Heart right ventricle (tissue), 16 donors: ENCODE data around the gene TRIM46. TPM values are rescaled to one million over a fixed set of nuclear protein-coding genes. Genes with fewer than 3 reads are reported as not detected.
"Not testable (repeated sequence)": the region's sequence is repeated elsewhere in the genome, so short reads cannot be mapped to it uniquely, and the experiment has no call there.

Experiments
- ATAC-seq, 8 donors: fragments of 200-7000 bp; cut with Tn5 transposase; one replicate each; pipeline ENCODE4 v1.9.1; 2020; ENCODE audit warnings: mild to moderate bottlenecking in 8 of 8, moderate library complexity in 8 of 8, moderate number of reproducible peaks in 1 of 8
- DNase-seq, 2 donors: peaks; one replicate each; pipeline ENCODE4 v3.0.0-alpha.2; 2020
- H3K27ac ChIP-seq, 10 donors: fragments of 200-600 bp; sonication (generic) in 2 of 10; one replicate each; pipeline versions ENCODE4 v1.5.0 to v1.8.0; 2020 to 2022; ENCODE audit warnings: mild to moderate bottlenecking in 3 of 10
- H3K27me3 ChIP-seq, 7 donors: fragments of 200-600 bp; one replicate each; pipeline ENCODE4 v1.8.0; 2021 to 2022; ENCODE audit warnings: mild to moderate bottlenecking in 2 of 7
- H3K36me3 ChIP-seq, 9 donors: fragments of 200-600 bp; sonication (generic) in 1 of 9; one replicate each; pipeline versions ENCODE4 v1.5.0 to v1.8.0; 2020 to 2022; ENCODE audit warnings: mild to moderate bottlenecking in 2 of 9
- H3K4me1 ChIP-seq, 9 donors: fragments of 200-600 bp; sonication (generic) in 1 of 9; one replicate each; pipeline versions ENCODE4 v1.5.0 to v1.8.0; 2020 to 2022; ENCODE audit warnings: mild to moderate bottlenecking in 4 of 9
- H3K4me3 ChIP-seq, 10 donors: fragments of 200-600 bp; sonication (generic) in 2 of 10; one replicate each; pipeline versions ENCODE4 v1.5.0 to v1.8.0; 2020 to 2022; ENCODE audit warnings: mild to moderate bottlenecking in 7 of 10, moderate library complexity in 2 of 10
- H3K9me3 ChIP-seq, 11 donors: fragments of 200-600 bp in 10 of 11; sonication (generic) in 2 of 11; one replicate each; pipeline versions ENCODE4 v1.5.0 to v1.8.0; 2013 to 2022; ENCODE audit warnings: mild to moderate bottlenecking in 2 of 11, control low read depth in 1 of 11, moderate library complexity in 1 of 11
- WGBS, 2 donors: extraction: QIAGEN DNeasy Blood & Tissue Kit; methylation state at CpG; one replicate each; pipeline ENCODE4 v1.1.7; 2013; ENCODE audit warnings: inconsistent platforms in 1 of 2; 5-methylcytosine and 5-hydroxymethylcytosine counted together
- intact Hi-C, 10 donors: fragments of 100-400 bp; cut with DNase I; formaldehyde crosslinking; loops; one replicate each; pipeline versions ENCODE4 v1.11.1 to v1.14.2; 2022
- polyA plus RNA-seq, 2 donors: library from polyadenylated mRNA; stranded (reverse); fragments of 200-250 nt; gene quantifications; one replicate each; pipeline ENCODE4 v1.2.3, GENCODE V29; 2013
- total RNA-seq, 10 donors: library from RNA; stranded (reverse); fragmentation: NEBNext Ultra II Directional in 3 of 10; extraction: Animal tissue kit (Norgen Biotek cat#: 25700) in 3 of 10; gene quantifications; one replicate each; pipeline versions ENCODE4 v1.2.1 to v1.2.4, GENCODE V29; 2021 to 2023
- TF ChIP-seq, protein P1 (sequence below), 9 donors: fragments of 200-600 bp; sonication (generic) in 2 of 9; IDR thresholded peaks; one replicate each; pipeline versions ENCODE4 v1.5.0 to v1.8.0; 2021 to 2022; ENCODE audit warnings: antibody characterized with exemption in 9 of 9, mild to moderate bottlenecking in 5 of 9, moderate library complexity in 1 of 9
- donor health status: Arrhythmogenic right ventricular cardiomyopathy.
- donor health status: ischemic (EF 13 %, LVEDD 7.1; RV severe dilation, severe dysfunction).
- donor health status: healthy with polysubstance abuse.
- donor health status: DM: no; HTN: yes; CAD: no.
- donor health status: DM: no; HTN: no; CAD: no.
- donor health status: ischemic (EF 25% LVEDD 6.9; RV normal size, moderate dysfunction).
- donor health status: ischemic (EF 25% LVEDD 5.7; RV mildly dilated, moderate dysfunction).
- donor health status: healthy.
- donor health status: DM: yes; HTN: yes; CAD: no.
- donor health status: Ischemic cardiomyopathy.
- donor health status: ischemic (EF 35%, LVEDD 5.7; RV mildly dilated, moderate dysfunction).
- donor health status: nonischemic (EF 11% LVEDD 7.7; RV severe dilation, severe dysfunction).
- donor health status: DM: yes; HTN: yes; CAD: no.
- donor health status: PGD.
- donor health status: ischemic (EF 29% LVEDD 5.4; RV normal size, mild dysfunction).
- donor health status: nonischemic (EF 23%, LVEDD 6.1; RV moderate dilation, normal function).

Gene TRIM46
- total and polyA plus RNA-seq, 12 donors = 0.04 to 0.35 (median 0.09) TPM; not detected in 8

DNA sequence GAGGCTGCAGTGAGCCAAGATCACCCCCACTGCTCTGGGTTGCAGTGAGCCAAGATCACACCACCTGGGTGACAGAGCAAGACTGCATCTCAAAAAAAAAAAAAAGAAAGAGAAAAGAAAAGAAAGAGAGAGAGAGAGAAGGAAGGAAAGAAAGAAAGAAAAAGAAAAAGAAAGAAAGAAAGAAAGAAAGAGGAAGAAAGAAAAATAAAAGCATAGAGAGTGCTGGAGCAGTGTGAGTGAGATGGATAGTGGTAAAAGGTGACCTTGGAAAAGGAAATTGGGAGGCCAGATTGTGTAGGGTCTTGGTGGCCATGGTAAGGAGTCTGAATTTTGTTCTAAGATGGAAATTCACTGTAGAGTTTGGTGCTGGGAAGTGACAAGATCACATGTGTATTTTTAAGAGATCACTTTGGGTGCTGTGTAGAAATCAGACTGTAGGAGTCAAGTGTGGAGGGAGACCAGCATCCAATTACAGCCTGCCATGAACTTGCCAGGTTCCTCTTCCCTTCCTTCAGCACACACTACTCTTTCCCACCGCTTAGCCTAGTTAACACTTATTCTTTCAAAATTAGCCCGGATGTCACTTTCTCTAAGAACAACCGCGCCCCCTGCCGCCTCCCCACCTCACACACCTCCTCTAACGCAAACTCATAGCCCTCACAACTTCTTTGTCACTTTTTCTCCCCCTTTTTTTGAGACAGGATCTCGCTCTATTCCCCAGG is 52.7 kb downstream of the TRIM46 start:
- Histone ChIP-seq H3K4me1 (peaks cover 6 to 60% (median 17%) of the 10 kb centered on the region in 9 donors), H3K9me3 (no peaks in the 10 kb centered on the region)
- intact Hi-C loops = loop anchor here in 5 of 10 donors (1.0 to 10.0 kb wide), 5 partner anchors 18 to 52 kb away; partner anchors contain the start of genes KRTCAP2 (in 1 of the 5), MTX1 (in 1 of the 5) and TRIM46 (in 1 of the 5)

DNA sequence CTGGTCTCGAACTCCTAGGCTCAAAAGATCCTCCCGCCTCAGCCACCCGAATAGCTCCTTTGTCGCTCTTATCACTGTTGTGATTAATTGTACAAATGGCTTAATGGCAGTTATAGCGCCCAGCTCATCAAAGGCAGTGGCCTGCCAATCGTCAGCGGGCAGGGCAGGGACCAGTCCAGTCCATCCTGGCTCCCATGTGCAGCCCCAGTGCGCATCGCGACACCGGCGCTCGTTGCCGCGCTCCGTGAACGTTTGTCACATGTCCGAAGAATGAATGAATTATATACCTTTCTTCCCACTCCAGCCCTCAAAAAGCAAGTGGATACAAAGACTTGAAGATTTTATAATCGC is 53.2 kb downstream of the TRIM46 start:
- intact Hi-C loops = loop anchor here in 5 of 10 donors (1.0 to 10.0 kb wide), 6 partner anchors 18 to 52 kb away; partner anchors contain the start of genes MTX1 (in 2 of the 5), KRTCAP2 (in 1 of the 5) and TRIM46 (in 1 of the 5)

More for the DNA sequence above, 52.7 kb downstream of the TRIM46 start:
- H3K4me3 ChIP-seq = peak overlapping the region; percentile 32 to 73 (median 62)
- H3K36me3 ChIP-seq = no peaks in the 10 kb centered on the region
- peak overlapping the region in 9 of 10 donors; percentile 70 to 91 (median 88) for H3K27ac ChIP-seq
- TF ChIP-seq, protein P1, sequence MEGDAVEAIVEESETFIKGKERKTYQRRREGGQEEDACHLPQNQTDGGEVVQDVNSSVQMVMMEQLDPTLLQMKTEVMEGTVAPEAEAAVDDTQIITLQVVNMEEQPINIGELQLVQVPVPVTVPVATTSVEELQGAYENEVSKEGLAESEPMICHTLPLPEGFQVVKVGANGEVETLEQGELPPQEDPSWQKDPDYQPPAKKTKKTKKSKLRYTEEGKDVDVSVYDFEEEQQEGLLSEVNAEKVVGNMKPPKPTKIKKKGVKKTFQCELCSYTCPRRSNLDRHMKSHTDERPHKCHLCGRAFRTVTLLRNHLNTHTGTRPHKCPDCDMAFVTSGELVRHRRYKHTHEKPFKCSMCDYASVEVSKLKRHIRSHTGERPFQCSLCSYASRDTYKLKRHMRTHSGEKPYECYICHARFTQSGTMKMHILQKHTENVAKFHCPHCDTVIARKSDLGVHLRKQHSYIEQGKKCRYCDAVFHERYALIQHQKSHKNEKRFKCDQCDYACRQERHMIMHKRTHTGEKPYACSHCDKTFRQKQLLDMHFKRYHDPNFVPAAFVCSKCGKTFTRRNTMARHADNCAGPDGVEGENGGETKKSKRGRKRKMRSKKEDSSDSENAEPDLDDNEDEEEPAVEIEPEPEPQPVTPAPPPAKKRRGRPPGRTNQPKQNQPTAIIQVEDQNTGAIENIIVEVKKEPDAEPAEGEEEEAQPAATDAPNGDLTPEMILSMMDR (IDR thresholded peaks at IDR 0.05) = peak; percentile 8 to 78 (median 62)
- 2% methylated on average over 7 of the region's 7 CpGs for WGBS, 2 donors
- H3K27me3 ChIP-seq = no peaks in the 10 kb centered on the region
- peak; percentile 69 to 77 for DNase-seq
- peak; percentile 27 to 72 (median 59) for ATAC-seq

DNA sequence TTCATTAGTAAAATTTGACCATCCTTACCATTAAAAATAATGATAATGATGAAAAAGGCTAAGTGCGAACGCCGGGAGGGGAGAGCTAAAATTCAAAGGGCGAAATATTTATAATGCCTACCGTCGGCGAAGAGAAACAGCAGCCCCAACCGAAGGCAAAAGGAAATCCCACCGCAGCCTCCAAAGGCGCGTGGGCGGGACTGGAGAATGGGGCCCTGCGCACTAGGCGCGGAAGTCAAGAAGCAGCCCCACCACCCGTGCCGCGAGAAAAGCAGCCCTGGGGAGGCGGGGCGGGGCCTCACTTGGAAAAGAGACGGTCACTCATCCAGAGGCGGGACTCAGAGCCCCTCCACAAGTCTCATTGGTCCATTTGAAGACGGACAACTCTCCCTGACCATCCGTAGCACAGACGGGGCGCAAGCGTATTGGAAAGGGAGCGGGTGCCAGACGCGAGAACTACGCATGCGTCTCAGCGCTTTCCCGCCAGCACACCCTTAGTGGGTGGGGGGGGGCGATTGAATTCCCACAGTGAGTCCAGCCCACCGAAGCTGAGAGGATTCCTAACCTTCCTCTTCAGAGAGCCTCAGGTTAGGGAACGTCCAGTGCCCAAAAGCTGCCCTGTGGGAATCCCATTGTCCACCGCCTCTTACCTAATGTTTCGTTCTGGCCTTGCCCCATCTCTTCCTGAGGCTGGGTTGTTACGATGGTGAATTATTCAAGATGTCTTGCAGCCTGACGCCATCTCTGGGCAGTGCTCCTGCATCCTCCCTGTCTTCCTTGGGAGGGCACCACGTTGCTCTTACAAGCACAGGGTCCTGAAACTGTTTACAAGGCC is 53.8 kb downstream of the TRIM46 start:
- peak overlapping the region; percentile 32 to 73 (median 62) for H3K4me3 ChIP-seq
- intact Hi-C loops = loop anchor here in 4 of 10 donors (1.0 to 10.0 kb wide), 5 partner anchors 19 to 53 kb away; partner anchors contain the start of genes MTX1 (in 2 of the 4), KRTCAP2 (in 1 of the 4) and TRIM46 (in 1 of the 4)
- no peaks in the 10 kb centered on the region for H3K27me3 ChIP-seq
- no peaks in the 10 kb centered on the region for H3K9me3 ChIP-seq
- ATAC-seq = peak; percentile 97 to 99 (median 98)
- TF ChIP-seq, protein P1 (IDR thresholded peaks at IDR 0.05) = peak in 1 of 9 donors; percentile 10
- peaks cover 6 to 54% (median 21%) of the 10 kb centered on the region in 9 donors for H3K4me1 ChIP-seq
- 0 to 1% methylated on average over 42 of the region's 42 CpGs for WGBS, 2 donors
- DNase-seq = peak; percentile 96 to 99
- peak overlapping the region; percentile 42 to 91 (median 88) for H3K27ac ChIP-seq
- H3K36me3 ChIP-seq = no peaks in the 10 kb centered on the region

More for the DNA sequence above, 53.2 kb downstream of the TRIM46 start:
- Histone ChIP-seq H3K4me3 (peak overlapping the region; percentile 32 to 73 (median 62)), H3K27me3 (no peaks in the 10 kb centered on the region), H3K9me3 (no peaks in the 10 kb centered on the region), H3K36me3 (no peaks in the 10 kb centered on the region), H3K4me1 (peaks cover 6 to 58% (median 17%) of the 10 kb centered on the region in 9 donors), H3K27ac (peak overlapping the region; percentile 15 to 91 (median 88))
- TF ChIP-seq, protein P1 (IDR thresholded peaks at IDR 0.05) = peak in 1 of 9 donors; percentile 16
- DNase-seq (peak; percentile 29 to 55), ATAC-seq (peak; percentile 13 to 73 (median 48))
- WGBS, 2 donors = 0% methylated on average over 19 of the region's 19 CpGs

DNA sequence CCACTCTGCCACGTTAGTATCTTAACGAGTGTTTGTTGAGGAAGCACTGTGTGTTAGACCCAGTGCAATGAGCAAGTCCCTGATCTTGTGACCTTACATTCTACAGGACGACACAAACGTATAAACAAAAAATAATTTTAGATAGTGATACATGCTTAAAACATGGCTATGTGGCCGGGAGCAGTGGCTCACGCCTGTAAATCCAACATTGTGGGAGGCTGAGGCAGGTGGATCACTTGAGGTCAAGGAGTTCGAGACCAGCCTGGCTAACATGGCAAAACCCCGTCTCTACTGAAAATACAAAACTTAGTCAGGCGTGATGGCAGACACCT is 54.4 kb downstream of the TRIM46 start:
- no peak for ATAC-seq
- H3K27ac ChIP-seq = peak overlapping the region in 9 of 10 donors; percentile 42 to 91 (median 88)
- TF ChIP-seq, protein P1 (IDR thresholded peaks at IDR 0.05) = no peak
- H3K27me3 ChIP-seq = no peaks in the 10 kb centered on the region
- H3K36me3 ChIP-seq = no peaks in the 10 kb centered on the region
- H3K4me1 ChIP-seq = peaks cover 6 to 49% (median 21%) of the 10 kb centered on the region in 9 donors
- DNase-seq = no peak
- H3K9me3 ChIP-seq = no peaks in the 10 kb centered on the region
- intact Hi-C loops = loop anchor here in 2 of 10 donors (5.0 to 10.0 kb wide), 2 partner anchors 51 to 53 kb away; partner anchors contain the start of genes KRTCAP2 (in 1 of the 2) and TRIM46 (in 1 of the 2)
- H3K4me3 ChIP-seq = peak overlapping the region in 9 of 10 donors; percentile 37 to 73 (median 62)
- 50 to 51% methylated on average over 9 of the region's 9 CpGs for WGBS, 2 donors

DNA sequence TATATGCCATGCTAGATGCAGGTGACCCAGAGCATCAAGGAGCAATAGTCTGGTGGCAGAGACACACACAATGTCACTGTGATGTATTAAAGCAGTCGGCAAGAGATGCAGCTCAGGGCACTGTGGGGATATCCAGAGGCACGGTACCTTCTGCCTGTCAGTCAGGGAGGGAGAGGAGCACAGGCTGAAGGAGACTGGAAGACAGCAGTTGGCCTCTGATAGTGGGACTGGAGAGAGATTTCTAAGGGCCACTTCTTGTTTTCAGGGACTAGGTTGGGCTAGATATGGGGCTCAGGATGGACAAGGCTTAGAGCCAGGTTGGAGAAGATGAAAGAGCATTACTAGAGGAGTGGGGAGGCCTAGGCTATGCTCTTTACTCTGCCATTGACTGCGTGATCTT is 57.7 kb downstream of the TRIM46 start:
- WGBS, 2 donors = 77 to 78% methylated on average over 3 of the region's 3 CpGs
- H3K4me3 ChIP-seq, H3K36me3 ChIP-seq, intact Hi-C loops, DNase-seq, H3K27me3 ChIP-seq, ATAC-seq, H3K9me3 ChIP-seq: not testable (repeated sequence)
- Histone ChIP-seq H3K4me1 (peaks cover 6 to 29% (median 13%) of the 10 kb centered on the region in 9 donors), H3K27ac (peak overlapping the region in 3 of 10 donors; percentile 44 to 65 (median 64))
